H1 (cell line): ENCODE data around the gene CELF4. TPM values are rescaled to one million over a fixed set of nuclear protein-coding genes. Genes with fewer than 3 reads are reported as not detected.

ENCODE experiments used
- CTCF ChIA-PET: fragments of 300-600 bp; sonication (Branson Sonifier 250); formaldehyde crosslinking; loops from one replicate; lab custom pipeline; 2021; ENCODE audit not compliant: partially characterized antibody; lab: Charles Lee
- POLR2A ChIA-PET: fragments of 300-600 bp; sonication (Branson Sonifier 250); formaldehyde crosslinking; loops from one replicate; lab custom pipeline; 2021; ENCODE audit warnings: inconsistent platforms; ENCODE audit not compliant: partially characterized antibody; lab: Charles Lee
- DNase-seq, 2 experiments: peaks; one replicate each; pipeline versions ENCODE4 v3.0.0 to v3.0.0-alpha.2; 2010 to 2022; ENCODE audit warnings: low spot score in 2 of 2, low read depth in 1 of 2, mixed read lengths in 1 of 2
- FAIRE-seq: peaks from 2 replicates; lab custom pipeline; 2011; peaks lifted over from hg19 to GRCh38; lab: Jason Lieb, UNC
- H2AFZ ChIP-seq: 2 replicates; pipeline ENCODE4 v1.8.1; 2012; ENCODE audit warnings: low read length, inconsistent platforms
- H2AK5ac ChIP-seq: 2 replicates; pipeline ENCODE4 v1.6.1; 2013; ENCODE audit warnings: low read depth, low read length
- H2BK120ac ChIP-seq: replicated peaks from 2 replicates; pipeline ENCODE3; 2013; ENCODE audit warnings: low read depth, low read length, inconsistent platforms
- H2BK12ac ChIP-seq: 2 replicates; pipeline ENCODE4 v1.6.1; 2013; ENCODE audit warnings: low read depth, low read length
- H2BK15ac ChIP-seq: 2 replicates; pipeline ENCODE4 v1.6.1; 2013; ENCODE audit warnings: low read length
- H2BK20ac ChIP-seq: 2 replicates; pipeline ENCODE4 v1.6.1; 2013; ENCODE audit warnings: low read length
- H2BK5ac ChIP-seq: 2 replicates; pipeline ENCODE4 v1.6.1; 2013; ENCODE audit warnings: low read depth, low read length
- H3K14ac ChIP-seq: 2 replicates; pipeline ENCODE4 v1.6.1; 2013; ENCODE audit warnings: inconsistent platforms; ENCODE audit not compliant: insufficient read length
- H3K18ac ChIP-seq: 2 replicates; pipeline ENCODE4 v1.6.1; 2013; ENCODE audit warnings: low read length; ENCODE audit errors: extremely low read depth
- H3K23ac ChIP-seq: 2 replicates; pipeline ENCODE4 v1.6.1; 2013; ENCODE audit warnings: inconsistent platforms; ENCODE audit not compliant: insufficient read length
- H3K23me2 ChIP-seq: 2 replicates; pipeline ENCODE4 v1.6.1; 2013; ENCODE audit warnings: low read depth, low read length
- H3K27ac ChIP-seq: 2 replicates; pipeline ENCODE4 v1.6.1; 2011; ENCODE audit warnings: low read depth, low read length, inconsistent platforms
- H3K27me3 ChIP-seq, 4 experiments: replicated peaks in 1 of 4; 1 replicate in 1 of 4; 2 replicates in 3 of 4; pipeline versions ENCODE4 v1.6.1 to v1.8.1; 2011 to 2013; ENCODE audit warnings: low read length in 3 of 4, mild to moderate bottlenecking in 3 of 4, inconsistent platforms in 2 of 4, mixed read lengths in 2 of 4, moderate library complexity in 1 of 4; ENCODE audit not compliant: control insufficient read depth in 3 of 4, insufficient read depth in 3 of 4; ENCODE audit errors: extremely low read depth in 1 of 4
- H3K36me3 ChIP-seq, 4 experiments: 2 replicates each; pipeline versions ENCODE4 v1.6.1 to v1.8.1; 2011 to 2013; ENCODE audit warnings: mild to moderate bottlenecking in 4 of 4, low read length in 3 of 4, moderate library complexity in 2 of 4, control low read depth in 1 of 4, inconsistent platforms in 1 of 4; ENCODE audit not compliant: insufficient read depth in 4 of 4, control insufficient read depth in 2 of 4
- H3K4ac ChIP-seq: replicated peaks from 2 replicates; pipeline ENCODE3; 2013; ENCODE audit warnings: low read length, low read depth, mixed read lengths, inconsistent platforms; ENCODE audit not compliant: insufficient read length
- H3K4me1 ChIP-seq, 4 experiments: replicated peaks in 1 of 4; 1 replicate in 1 of 4; 2 replicates in 3 of 4; pipeline versions ENCODE4 v1.6.1 to v1.8.1; 2011 to 2013; ENCODE audit warnings: low read length in 3 of 4, inconsistent platforms in 2 of 4, mixed read lengths in 1 of 4; ENCODE audit not compliant: insufficient read depth in 4 of 4, control insufficient read depth in 3 of 4
- H3K4me2 ChIP-seq, 2 experiments: 2 replicates each; pipeline versions ENCODE4 v1.6.1 to v1.8.1; 2011 to 2013; ENCODE audit warnings: low read depth in 2 of 2, low read length in 2 of 2, control low read depth in 1 of 2, inconsistent platforms in 1 of 2, mild to moderate bottlenecking in 1 of 2; ENCODE audit not compliant: insufficient read depth in 1 of 2
- H3K4me3 ChIP-seq, 4 experiments: fragments of 200-600, 300-600 bp in 1 of 4; sonication (generic), shearing (Covaris generic), sonication (Bioruptor Twin) in 1 of 4; 2 replicates each; pipeline versions ENCODE4 v1.5.1 to v1.8.1; 2011 to 2016; ENCODE audit warnings: low read length in 4 of 4, low read depth in 3 of 4, control low read depth in 2 of 4, inconsistent platforms in 2 of 4, mild to moderate bottlenecking in 2 of 4, mixed read lengths in 1 of 4, moderate library complexity in 1 of 4; ENCODE audit not compliant: insufficient read depth in 2 of 4; ENCODE audit errors: extremely low read depth in 1 of 4
- H3K56ac ChIP-seq: replicated peaks from 2 replicates; pipeline ENCODE3; 2013; ENCODE audit warnings: low read depth, mild to moderate bottlenecking, mixed read lengths, low read length, inconsistent platforms; ENCODE audit not compliant: insufficient read length
- H3K79me1 ChIP-seq: 2 replicates; pipeline ENCODE4 v1.6.1; 2013; ENCODE audit warnings: low read depth, low read length, control low read depth
- H3K79me2 ChIP-seq, 2 experiments: 2 replicates each; pipeline versions ENCODE4 v1.6.1 to v1.8.1; 2012 to 2013; ENCODE audit warnings: low read length in 2 of 2, mild to moderate bottlenecking in 2 of 2, inconsistent platforms in 1 of 2; ENCODE audit not compliant: insufficient read depth in 2 of 2, control insufficient read depth in 1 of 2
- H3K9ac ChIP-seq, 4 experiments: replicated peaks in 1 of 4; 1 replicate in 1 of 4; 2 replicates in 3 of 4; pipeline versions ENCODE4 v1.6.1 to v1.8.1; 2011 to 2013; ENCODE audit warnings: low read depth in 3 of 4, low read length in 3 of 4, control low read depth in 2 of 4, mild to moderate bottlenecking in 2 of 4, moderate library complexity in 2 of 4, inconsistent platforms in 1 of 4; ENCODE audit errors: extremely low read depth in 1 of 4
- H3K9me3 ChIP-seq, 2 experiments: 2 replicates each; pipeline versions ENCODE4 v1.6.1 to v1.8.1; 2012 to 2013; ENCODE audit warnings: mild to moderate bottlenecking in 2 of 2, moderate library complexity in 2 of 2, control low read depth in 1 of 2, inconsistent platforms in 1 of 2, low read depth in 1 of 2, low read length in 1 of 2, mixed read lengths in 1 of 2; ENCODE audit not compliant: insufficient read depth in 2 of 2
- H4K20me1 ChIP-seq, 2 experiments: replicated peaks in 1 of 2; 2 replicates each; pipeline versions ENCODE3 to v1.8.1; 2011 to 2013; ENCODE audit warnings: inconsistent platforms in 2 of 2, low read length in 2 of 2, mild to moderate bottlenecking in 1 of 2; ENCODE audit not compliant: insufficient read depth in 2 of 2, control insufficient read depth in 1 of 2
- H4K5ac ChIP-seq: 2 replicates; pipeline ENCODE4 v1.6.1; 2013; ENCODE audit warnings: low read length, low read depth, mixed read lengths, inconsistent platforms; ENCODE audit not compliant: insufficient read length
- H4K8ac ChIP-seq: 2 replicates; pipeline ENCODE4 v1.8.0; 2013; ENCODE audit warnings: mild to moderate bottlenecking, moderate library complexity, low read length, inconsistent platforms; ENCODE audit not compliant: insufficient read depth; ENCODE audit errors: extremely low read depth
- H4K91ac ChIP-seq: replicated peaks from 2 replicates; pipeline ENCODE3; 2013; ENCODE audit warnings: low read length, mixed read lengths, inconsistent platforms; ENCODE audit not compliant: insufficient read length
- CTCF ChIP-seq, 3 experiments: IDR thresholded peaks; 1 replicate in 2 of 3; 2 replicates in 1 of 3; pipeline versions ENCODE4 v1.5.1 to v1.6.1; 2011; ENCODE audit warnings: low read length in 3 of 3, mild to moderate bottlenecking in 3 of 3, inconsistent platforms in 2 of 3, low read depth in 1 of 3, moderate library complexity in 1 of 3; ENCODE audit not compliant: insufficient read depth in 1 of 3; ENCODE audit errors: control extremely low read depth in 1 of 3
- POLR2AphosphoS5 ChIP-seq: IDR thresholded peaks from 2 replicates; pipeline ENCODE4 v1.6.1; 2011; ENCODE audit warnings: low read depth, low read length
- RAD21 ChIP-seq, 2 experiments: IDR thresholded peaks in 1 of 2; conservative IDR thresholded peaks in 1 of 2; 2 replicates each; pipeline ENCODE4 v1.6.1; 2011; ENCODE audit warnings: low read depth in 2 of 2, low read length in 2 of 2, improper control_type of control experiment in 1 of 2, inconsistent platforms in 1 of 2, mild to moderate bottlenecking in 1 of 2, moderate library complexity in 1 of 2
- SUZ12 ChIP-seq: fragments of 200-600 bp; sonication (generic); IDR thresholded peaks from 2 replicates; pipeline ENCODE4 v1.6.1; 2012; ENCODE audit warnings: mild to moderate bottlenecking, inconsistent platforms, low read length, moderate library complexity, mixed read lengths
- WGBS, 2 experiments: shearing (Covaris generic) in 1 of 2; methylation state at CpG; one replicate each; pipeline versions ENCODE4 v1.1.6 to v1.1.7; 2013 to 2015; ENCODE audit warnings: low lambda C conversion rate in 2 of 2, mixed read lengths in 2 of 2, inconsistent platforms in 1 of 2, low coverage in 1 of 2, missing lambda C conversion rate in 1 of 2; ENCODE audit not compliant: insufficient replicate concordance in 2 of 2, insufficient coverage in 1 of 2, insufficient read length in 1 of 2; ENCODE audit errors: extremely low coverage in 1 of 2, missing lambda C conversion rate in 1 of 2; 5-methylcytosine and 5-hydroxymethylcytosine counted together
- polyA plus RNA-seq, 7 experiments: library from polyadenylated mRNA; depleted of rRNA in 3 of 7; stranded (reverse) in 5 of 7; unstranded in 2 of 7; fragments of >200 nt in 5 of 7; fragments of 200-250 nt in 2 of 7; gene quantifications; 1 replicate in 5 of 7; 2 replicates in 1 of 7; 4 replicates in 1 of 7; pipeline versions ENCODE4 v1.2.1 to v1.2.3, GENCODE V29; 2011 to 2013; ENCODE audit warnings: missing spikeins in 2 of 7, mixed read lengths in 2 of 7
- total RNA-seq: library from RNA; stranded (reverse); fragmentation: NEBNext Ultra II Directional; extraction: Animal tissue kit (Norgen Biotek cat#: 25700); gene quantifications from 2 replicates; pipeline ENCODE4 v1.2.1, GENCODE V29; 2021

Gene CELF4
- total and polyA plus RNA-seq, 2 of the 8 experiments (the other 6 are each of a cell fraction or from before 2014, with no cell fraction given): 1.6 to 3.4 TPM

GRCh38 chr18:37481072-37481471, 84.5 kb downstream of the CELF4 start:
- no peak overlapping the region for H2BK12ac ChIP-seq
- no peak overlapping the region for H2BK120ac ChIP-seq
- no peak overlapping the region for H3K4ac ChIP-seq
- no peak overlapping the region for H2AK5ac ChIP-seq
- no peak overlapping the region for H3K27ac ChIP-seq
- no peak overlapping the region; the same call in 1 of the 2 replicates for H4K8ac ChIP-seq
- no peak overlapping the region for H3K18ac ChIP-seq
- H2AFZ ChIP-seq: no peak overlapping the region
- no peaks in the 10 kb centered on the region for H3K36me3 ChIP-seq
- no peak overlapping the region for H3K4me3 ChIP-seq
- no peaks in the 10 kb centered on the region for H4K20me1 ChIP-seq
- no peak overlapping the region for H2BK5ac ChIP-seq
- ChIA-PET POLR2A (interaction anchor here (0.6 to 1.0 kb wide), 2 partner anchors 21 to 541 kb away, joined by 3 to 4 read pairs; no protein-coding TSS in a partner anchor), CTCF (interaction anchor here (0.7 to 9.8 kb wide), 14 partner anchors 10 to 148 kb away, joined by 3 to 93 read pairs (median 4); no protein-coding TSS in a partner anchor)
- no peaks in the 10 kb centered on the region for H3K79me1 ChIP-seq
- H3K4me2 ChIP-seq: no peak overlapping the region
- DNase-seq: no peak
- no peak overlapping the region for H4K91ac ChIP-seq
- H3K56ac ChIP-seq: no peak overlapping the region
- no peak overlapping the region for H3K23ac ChIP-seq
- H3K4me1 ChIP-seq: peaks cover 3 to 17% (median 10%) of the 10 kb centered on the region in 4 experiments
- H4K5ac ChIP-seq: no peak overlapping the region
- no peaks in the 10 kb centered on the region for H3K9me3 ChIP-seq
- TF ChIP-seq CTCF (IDR thresholded peaks at IDR 0.05; ENCODE audit: control extremely low read depth in 1 of 3, insufficient read depth in 1 of 3, low read depth in 1 of 3, low read length in 3 of 3) (peak in 2 of 3 experiments; percentile 1 to 11; a peak in 1 of 4 replicates), POLR2AphosphoS5 (no peak), RAD21 (IDR thresholded peaks at IDR 0.05 in 1 of 2, conservative IDR thresholded peaks at IDR 0.05 in 1 of 2; ENCODE audit: low read depth in 2 of 2, low read length in 2 of 2) (peak in 1 of 2 experiments; percentile 16; a peak in 1 of 4 replicates), SUZ12 (no peak)
- 0 out of 2 replicates have a peak overlapping the region, but pooled peaks have one; percentile 37 for H2BK15ac ChIP-seq
- no peak overlapping the region for H3K9ac ChIP-seq
- peaks cover 0 to 11% (median 6%) of the 10 kb centered on the region in 4 experiments; a peak in 6 of 7 replicates for H3K27me3 ChIP-seq
- FAIRE-seq: no peak
- H3K23me2 ChIP-seq: peaks cover 4% of the 10 kb centered on the region
- no peaks in the 10 kb centered on the region for H3K79me2 ChIP-seq
- no peak overlapping the region for H2BK20ac ChIP-seq
- H3K14ac ChIP-seq: no peak overlapping the region
- 74% methylated on average over 4 of the region's 4 CpGs; no CpG with 5 or more reads in 1 of the 2 experiments for WGBS, 2 experiments
